Ishikawa (cell line): Measurements from ENCODE around the gene COQ5.

Experiments used
- CEBPB ChIP-seq: IDR thresholded peaks from 2 replicates; pipeline ENCODE4 v1.6.1; 2012
- CREB1 ChIP-seq: IDR thresholded peaks from 2 replicates; pipeline ENCODE4 v1.6.1; 2012; ENCODE audit warnings: low read depth
- EGR1 ChIP-seq: IDR thresholded peaks from 2 replicates; pipeline ENCODE4 v1.6.1; 2012
- EP300 ChIP-seq: IDR thresholded peaks from 2 replicates; pipeline ENCODE4 v1.6.1; 2012; ENCODE audit warnings: borderline replicate concordance
- FOXM1 ChIP-seq: IDR thresholded peaks from 2 replicates; pipeline ENCODE4 v1.6.1; 2012; ENCODE audit warnings: low read depth, borderline replicate concordance
- NFIC ChIP-seq: IDR thresholded peaks from 2 replicates; pipeline ENCODE4 v1.6.1; 2012
- RAD21 ChIP-seq: IDR thresholded peaks from 2 replicates; pipeline ENCODE4 v1.6.1; 2012; ENCODE audit warnings: low read depth
- TAF1 ChIP-seq: IDR thresholded peaks from 2 replicates; pipeline ENCODE4 v1.6.1; 2012; ENCODE audit warnings: low read depth, mild to moderate bottlenecking
- TCF12 ChIP-seq: IDR thresholded peaks from 2 replicates; pipeline ENCODE4 v1.6.1; 2012; ENCODE audit warnings: low read depth
- TEAD4 ChIP-seq: IDR thresholded peaks from 2 replicates; pipeline ENCODE4 v1.6.1; 2012
- YY1 ChIP-seq: IDR thresholded peaks from 2 replicates; pipeline ENCODE4 v1.6.1; 2012; ENCODE audit warnings: low read depth
- ZBTB7A ChIP-seq: IDR thresholded peaks from 2 replicates; pipeline ENCODE4 v1.6.1; 2012; ENCODE audit warnings: low read depth
- TF ChIP-seq, protein P1 (sequence below): IDR thresholded peaks from 2 replicates; pipeline ENCODE4 v1.6.1; 2012
- TF ChIP-seq, protein P2 (sequence below): IDR thresholded peaks from 2 replicates; pipeline ENCODE4 v1.6.1; 2012; ENCODE audit warnings: low read depth, mild to moderate bottlenecking
- TF ChIP-seq, protein P3 (sequence below): IDR thresholded peaks from 2 replicates; pipeline ENCODE4 v1.6.1; 2012

COQ5 gene

DNA sequence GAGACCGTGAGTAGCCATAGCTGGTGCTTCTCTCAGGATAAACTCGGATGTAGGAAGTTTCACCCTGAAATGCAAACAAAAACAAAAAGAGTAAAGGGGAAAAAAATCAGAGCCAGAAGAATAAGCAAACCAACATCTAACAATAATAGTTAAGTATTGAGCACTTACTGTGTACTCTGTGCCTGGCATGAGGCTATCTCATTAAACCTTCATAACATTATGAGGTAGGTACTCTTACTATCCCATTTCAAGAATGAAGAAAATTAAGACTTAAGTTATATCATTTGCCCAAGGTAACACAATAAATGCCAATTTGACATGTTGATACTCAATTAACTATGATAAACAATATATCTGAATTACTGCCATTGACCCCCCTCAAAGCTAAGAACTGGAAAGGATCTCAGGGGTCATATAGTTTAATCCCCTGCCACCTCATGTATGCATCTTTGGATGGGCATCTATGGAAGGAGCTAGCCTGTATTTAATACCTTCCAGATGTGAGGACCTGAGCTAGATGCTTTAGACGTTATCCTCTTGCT is 66.8 kb downstream of the COQ5 start:
- no peak for TF ChIP-seq RAD21
- TF ChIP-seq, protein P1, sequence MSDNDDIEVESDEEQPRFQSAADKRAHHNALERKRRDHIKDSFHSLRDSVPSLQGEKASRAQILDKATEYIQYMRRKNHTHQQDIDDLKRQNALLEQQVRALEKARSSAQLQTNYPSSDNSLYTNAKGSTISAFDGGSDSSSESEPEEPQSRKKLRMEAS: no peak
- TF ChIP-seq CEBPB: no peak
- no peak for TF ChIP-seq EGR1
- no peak for TF ChIP-seq FOXM1
- no peak for TF ChIP-seq TCF12
- no peak for TF ChIP-seq TEAD4
- TF ChIP-seq NFIC: no peak

DNA sequence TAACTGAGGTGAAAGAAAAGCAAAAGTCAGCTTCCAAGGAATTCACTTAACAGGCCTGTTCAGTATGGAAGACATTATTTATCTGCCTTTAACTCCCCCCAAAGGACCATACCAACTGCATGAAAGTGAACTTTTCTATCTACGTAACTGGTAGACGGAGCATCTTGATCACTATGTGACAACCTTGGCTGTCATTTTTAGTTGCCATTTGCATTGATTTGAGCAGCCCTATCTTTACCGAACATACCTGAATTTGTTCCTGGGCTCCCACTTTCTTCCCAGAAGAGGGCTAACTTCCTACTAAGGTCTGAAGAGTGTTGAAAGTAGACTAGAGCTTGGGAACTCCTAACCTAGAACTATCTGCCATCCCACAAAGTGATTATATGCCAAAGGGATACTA is 68.8 kb downstream of the COQ5 start:
- TF ChIP-seq, protein P1: no peak
- TF ChIP-seq NFIC: no peak
- TF ChIP-seq EP300: no peak
- TF ChIP-seq TEAD4: no peak
- TF ChIP-seq CREB1: no peak
- TF ChIP-seq ZBTB7A: no peak
- TF ChIP-seq CEBPB: no peak
- no peak for TF ChIP-seq TCF12
- no peak for TF ChIP-seq EGR1
- TF ChIP-seq, protein P2, sequence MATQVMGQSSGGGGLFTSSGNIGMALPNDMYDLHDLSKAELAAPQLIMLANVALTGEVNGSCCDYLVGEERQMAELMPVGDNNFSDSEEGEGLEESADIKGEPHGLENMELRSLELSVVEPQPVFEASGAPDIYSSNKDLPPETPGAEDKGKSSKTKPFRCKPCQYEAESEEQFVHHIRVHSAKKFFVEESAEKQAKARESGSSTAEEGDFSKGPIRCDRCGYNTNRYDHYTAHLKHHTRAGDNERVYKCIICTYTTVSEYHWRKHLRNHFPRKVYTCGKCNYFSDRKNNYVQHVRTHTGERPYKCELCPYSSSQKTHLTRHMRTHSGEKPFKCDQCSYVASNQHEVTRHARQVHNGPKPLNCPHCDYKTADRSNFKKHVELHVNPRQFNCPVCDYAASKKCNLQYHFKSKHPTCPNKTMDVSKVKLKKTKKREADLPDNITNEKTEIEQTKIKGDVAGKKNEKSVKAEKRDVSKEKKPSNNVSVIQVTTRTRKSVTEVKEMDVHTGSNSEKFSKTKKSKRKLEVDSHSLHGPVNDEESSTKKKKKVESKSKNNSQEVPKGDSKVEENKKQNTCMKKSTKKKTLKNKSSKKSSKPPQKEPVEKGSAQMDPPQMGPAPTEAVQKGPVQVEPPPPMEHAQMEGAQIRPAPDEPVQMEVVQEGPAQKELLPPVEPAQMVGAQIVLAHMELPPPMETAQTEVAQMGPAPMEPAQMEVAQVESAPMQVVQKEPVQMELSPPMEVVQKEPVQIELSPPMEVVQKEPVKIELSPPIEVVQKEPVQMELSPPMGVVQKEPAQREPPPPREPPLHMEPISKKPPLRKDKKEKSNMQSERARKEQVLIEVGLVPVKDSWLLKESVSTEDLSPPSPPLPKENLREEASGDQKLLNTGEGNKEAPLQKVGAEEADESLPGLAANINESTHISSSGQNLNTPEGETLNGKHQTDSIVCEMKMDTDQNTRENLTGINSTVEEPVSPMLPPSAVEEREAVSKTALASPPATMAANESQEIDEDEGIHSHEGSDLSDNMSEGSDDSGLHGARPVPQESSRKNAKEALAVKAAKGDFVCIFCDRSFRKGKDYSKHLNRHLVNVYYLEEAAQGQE: no peak
- TF ChIP-seq, protein P3, sequence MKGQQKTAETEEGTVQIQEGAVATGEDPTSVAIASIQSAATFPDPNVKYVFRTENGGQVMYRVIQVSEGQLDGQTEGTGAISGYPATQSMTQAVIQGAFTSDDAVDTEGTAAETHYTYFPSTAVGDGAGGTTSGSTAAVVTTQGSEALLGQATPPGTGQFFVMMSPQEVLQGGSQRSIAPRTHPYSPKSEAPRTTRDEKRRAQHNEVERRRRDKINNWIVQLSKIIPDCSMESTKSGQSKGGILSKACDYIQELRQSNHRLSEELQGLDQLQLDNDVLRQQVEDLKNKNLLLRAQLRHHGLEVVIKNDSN: no peak
- no peak for TF ChIP-seq YY1
- no peak for TF ChIP-seq FOXM1
- TF ChIP-seq RAD21: no peak
- TF ChIP-seq TAF1: no peak

DNA sequence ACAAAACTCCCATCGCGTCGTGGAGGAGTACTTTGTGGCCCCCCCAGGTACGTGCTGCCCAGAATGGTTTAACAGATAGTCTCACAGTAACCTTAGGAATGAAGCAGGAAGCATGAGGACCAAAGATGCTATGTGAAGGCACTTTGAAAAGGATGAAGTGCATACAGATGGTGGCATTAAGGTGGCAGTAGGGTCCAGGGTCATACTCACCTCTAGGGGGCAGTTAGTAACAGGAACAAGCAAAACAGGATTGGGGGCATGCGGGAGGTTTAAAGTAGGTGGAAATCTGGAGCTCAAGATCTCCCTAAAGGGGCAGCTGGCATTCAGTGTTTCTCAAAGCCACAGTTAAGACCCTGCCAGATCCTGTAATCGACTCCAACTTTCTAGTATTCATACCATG is 71.8 kb downstream of the COQ5 start:
- TF ChIP-seq ZBTB7A (no peak), RAD21 (no peak), CREB1 (no peak), EGR1 (no peak), FOXM1 (no peak), EP300 (no peak), CEBPB (no peak), NFIC (no peak), TCF12 (no peak), TAF1 (no peak), TEAD4 (no peak), YY1 (no peak)
- TF ChIP-seq, protein P2: no peak
- TF ChIP-seq, protein P3: no peak

DNA sequence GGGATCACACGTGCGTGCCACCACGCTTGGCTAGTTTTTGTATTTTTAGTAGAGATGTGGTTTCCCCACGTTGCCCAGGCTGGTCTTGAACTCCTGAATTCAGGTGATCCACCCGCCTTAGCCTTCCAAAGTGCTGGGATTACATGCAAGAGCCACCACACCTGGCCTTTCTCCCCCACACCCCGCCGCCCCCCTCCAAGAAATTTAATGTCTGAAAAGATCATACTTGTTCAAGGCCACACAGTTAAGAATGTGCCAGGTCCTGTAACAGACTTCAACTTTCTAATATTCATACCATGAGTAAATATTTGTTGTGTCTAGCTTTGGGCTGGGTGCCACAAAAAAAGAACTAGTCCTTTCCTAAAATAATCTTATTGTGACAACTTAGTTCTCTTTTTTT is 73.7 kb downstream of the COQ5 start:
- TF ChIP-seq FOXM1: no peak
- TF ChIP-seq ZBTB7A: no peak
- no peak for TF ChIP-seq TAF1
- TF ChIP-seq, protein P3: no peak
- TF ChIP-seq CREB1: no peak
- TF ChIP-seq YY1: no peak
- no peak for TF ChIP-seq NFIC
- no peak for TF ChIP-seq TCF12
- no peak for TF ChIP-seq EGR1
- TF ChIP-seq, protein P1: no peak
- TF ChIP-seq, protein P2: no peak
- TF ChIP-seq EP300: no peak
- TF ChIP-seq RAD21: no peak
- TF ChIP-seq CEBPB: no peak
- TF ChIP-seq TEAD4: no peak
